Pancreas (tissue), 10 donors: Measurements from ENCODE around the gene UTP11. TPM values are rescaled to one million over a fixed set of nuclear protein-coding genes. Genes with fewer than 3 reads are reported as not detected.

Experiments
- ATAC-seq, 4 donors: fragments of 200-7000 bp; cut with Tn5 transposase; one replicate each; pipeline versions ENCODE4 v1.8.0 to v1.9.1; 2020; ENCODE audit warnings: mild to moderate bottlenecking in 4 of 4, moderate library complexity in 4 of 4
- DNase-seq, 6 donors: peaks; one replicate each; pipeline ENCODE4 v3.0.0-alpha.2; 2020
- FAIRE-seq: peaks from 2 replicates; lab custom pipeline; 2012; peaks lifted over from hg19 to GRCh38; lab: Jason Lieb, UNC
- H3K27ac ChIP-seq, 4 donors: fragments of 200-600 bp; sonication (generic); 1 replicate in 3 of 4; 2 replicates in 1 of 4; pipeline versions ENCODE4 v1.5.0 to v1.8.0; 2020
- H3K27me3 ChIP-seq, 4 donors: fragments of 200-600 bp; one replicate each; pipeline ENCODE4 v1.8.0; 2021
- H3K36me3 ChIP-seq, 3 donors: fragments of 200-600 bp; sonication (generic) in 1 of 3; one replicate each; pipeline versions ENCODE4 v1.5.0 to v1.8.0; 2020 to 2021
- H3K4me1 ChIP-seq, 3 donors: fragments of 200-600 bp; one replicate each; pipeline ENCODE4 v1.8.0; 2021
- H3K4me3 ChIP-seq, 4 donors: fragments of 200-600 bp; sonication (generic) in 2 of 4; one replicate each; pipeline versions ENCODE4 v1.5.0 to v1.8.0; 2020 to 2021
- H3K9me3 ChIP-seq, 4 donors: fragments of 200-600 bp; one replicate each; pipeline ENCODE4 v1.8.0; 2021
- CTCF ChIP-seq, 4 donors: fragments of 200-600 bp; sonication (generic) in 3 of 4; IDR thresholded peaks; one replicate each; pipeline versions ENCODE4 v1.5.0 to v1.8.0; 2021; ENCODE audit warnings: antibody characterized with exemption in 4 of 4
- WGBS, 2 donors: extraction: QIAGEN DNeasy Blood & Tissue Kit; methylation state at CpG; one replicate each; pipeline ENCODE4 v1.1.7; 2013; 5-methylcytosine and 5-hydroxymethylcytosine counted together
- intact Hi-C, 3 donors: fragments of 100-400 bp; cut with DNase I; formaldehyde crosslinking; loops; one replicate each; pipeline versions ENCODE4 v1.11.1 to v1.14.2; 2022
- polyA plus RNA-seq, 2 donors: library from polyadenylated mRNA; stranded (reverse); fragments of 200-250 nt; gene quantifications; one replicate each; pipeline ENCODE4 v1.2.3, GENCODE V29; 2013
- total RNA-seq, 6 donors: library from RNA; stranded (reverse); fragmentation: NEBNext Ultra II Directional in 4 of 6; extraction: Animal tissue kit (Norgen Biotek cat#: 25700) in 4 of 6; gene quantifications; one replicate each; pipeline versions ENCODE4 v1.2.1 to v1.2.4, GENCODE V29; 2021 to 2023
- donor health status: healthy with polysubstance abuse.
- donor health status: DM: no; HTN: no; CAD: no; lungs with moderate emphysema.
- donor health status: DM: no; HTN: no; CAD: no.
- donor health status: control.
- donor health status: control.
- donor health status: Bipolar disorder and iron deficiency.
- donor health status: DM: yes; HTN: yes; CAD: no.
- donor health status: DM: no; HTN: no; CAD: no.
- donor health status: DM: no; HTN: no; CAD: no.
- donor health status: DM: yes; HTN: yes; CAD: no.

The UTP11 gene
- total and polyA plus RNA-seq, 8 donors, result 7.8 to 16.6 (median 14.7) TPM

- 76 to 82% methylated on average over 8 of the region's 8 CpGs for WGBS, 2 donors
- Histone ChIP-seq H3K27me3 (no peaks in the 10 kb centered on the region), H3K4me3 (no peak overlapping the region), H3K4me1 (peaks cover 14 to 22% (median 21%) of the 10 kb centered on the region in 3 donors), H3K9me3 (no peaks in the 10 kb centered on the region), H3K36me3 (peaks cover 0 to 36% (median 32%) of the 10 kb centered on the region in 3 donors), H3K27ac (no peak overlapping the region)
- FAIRE-seq (no peak), DNase-seq (peak in 2 of 6 donors; percentile 67 to 74), ATAC-seq (peak in 3 of 4 donors; percentile 44 to 53 (median 45))
- TF ChIP-seq CTCF (IDR thresholded peaks at IDR 0.05), result peak; percentile 12 to 47 (median 40)
- intact Hi-C loops, result loop anchor here in 2 of 3 donors (5.0 kb wide), 2 partner anchors 561 to 806 kb away; no protein-coding TSS in a partner anchor
These were observed 14.2 kb downstream of the UTP11 start for GRCh38 chr1:38026592-38027200.

- peak in 2 of 6 donors; percentile 27 to 66 for DNase-seq
- no peak for ATAC-seq
- intact Hi-C loops, result loop anchor here in 2 of 3 donors (5.0 kb wide), 2 partner anchors 560 to 805 kb away; no protein-coding TSS in a partner anchor
These were observed 14.9 kb downstream of the UTP11 start for GRCh38 chr1:38027201-38028104.

GRCh38 chr1:38028105-38028591 is 15.6 kb downstream of the UTP11 start:
- intact Hi-C loops, result loop anchor here in 2 of 3 donors (5.0 kb wide), 2 partner anchors 559 to 804 kb away; no protein-coding TSS in a partner anchor
- FAIRE-seq (no peak), DNase-seq (no peak), ATAC-seq (no peak)
- no peak overlapping the region for H3K4me3 ChIP-seq
- no peak for TF ChIP-seq CTCF (IDR thresholded peaks at IDR 0.05)
- no peak overlapping the region for H3K27ac ChIP-seq
- H3K4me1 ChIP-seq, result peaks cover 14 to 22% (median 21%) of the 10 kb centered on the region in 3 donors
- H3K9me3 ChIP-seq, result no peaks in the 10 kb centered on the region
- 71 to 73% methylated on average over 3 of the region's 3 CpGs for WGBS, 2 donors
- no peaks in the 10 kb centered on the region for H3K27me3 ChIP-seq
- peaks cover 0 to 24% (median 22%) of the 10 kb centered on the region in 3 donors for H3K36me3 ChIP-seq

More at GRCh38 chr1:38027201-38028104, 14.9 kb downstream of the UTP11 start:
- H3K27ac ChIP-seq, result no peak overlapping the region
- H3K27me3 ChIP-seq, result no peaks in the 10 kb centered on the region
- H3K4me1 ChIP-seq, result peaks cover 14 to 22% (median 21%) of the 10 kb centered on the region in 3 donors
- no peak overlapping the region for H3K4me3 ChIP-seq
- FAIRE-seq, result no peak
- TF ChIP-seq CTCF (IDR thresholded peaks at IDR 0.05), result no peak
- no peaks in the 10 kb centered on the region for H3K9me3 ChIP-seq
- WGBS, 2 donors, result 85 to 87% methylated on average over 19 of the region's 19 CpGs
- H3K36me3 ChIP-seq, result peaks cover 0 to 31% (median 29%) of the 10 kb centered on the region in 3 donors

- H3K4me3 ChIP-seq, result no peak overlapping the region
- DNase-seq (no peak), FAIRE-seq (no peak), ATAC-seq (no peak)
- H3K9me3 ChIP-seq, result no peaks in the 10 kb centered on the region
- no peak overlapping the region for H3K27ac ChIP-seq
- no peak for TF ChIP-seq CTCF (IDR thresholded peaks at IDR 0.05)
- intact Hi-C loops, result loop anchor here in 2 of 3 donors (5.0 kb wide), 2 partner anchors 559 to 804 kb away; no protein-coding TSS in a partner anchor
- WGBS, 2 donors, result 58 to 62% methylated on average over 2 of the region's 2 CpGs
- peaks cover 0 to 19% (median 17%) of the 10 kb centered on the region in 3 donors for H3K36me3 ChIP-seq
- peaks cover 14 to 22% (median 21%) of the 10 kb centered on the region in 3 donors for H3K4me1 ChIP-seq
- no peaks in the 10 kb centered on the region for H3K27me3 ChIP-seq
These were observed 16.1 kb downstream of the UTP11 start for GRCh38 chr1:38028671-38029070.
